ENCODE results near the gene CCL18.

The CCL18 gene

DNA sequence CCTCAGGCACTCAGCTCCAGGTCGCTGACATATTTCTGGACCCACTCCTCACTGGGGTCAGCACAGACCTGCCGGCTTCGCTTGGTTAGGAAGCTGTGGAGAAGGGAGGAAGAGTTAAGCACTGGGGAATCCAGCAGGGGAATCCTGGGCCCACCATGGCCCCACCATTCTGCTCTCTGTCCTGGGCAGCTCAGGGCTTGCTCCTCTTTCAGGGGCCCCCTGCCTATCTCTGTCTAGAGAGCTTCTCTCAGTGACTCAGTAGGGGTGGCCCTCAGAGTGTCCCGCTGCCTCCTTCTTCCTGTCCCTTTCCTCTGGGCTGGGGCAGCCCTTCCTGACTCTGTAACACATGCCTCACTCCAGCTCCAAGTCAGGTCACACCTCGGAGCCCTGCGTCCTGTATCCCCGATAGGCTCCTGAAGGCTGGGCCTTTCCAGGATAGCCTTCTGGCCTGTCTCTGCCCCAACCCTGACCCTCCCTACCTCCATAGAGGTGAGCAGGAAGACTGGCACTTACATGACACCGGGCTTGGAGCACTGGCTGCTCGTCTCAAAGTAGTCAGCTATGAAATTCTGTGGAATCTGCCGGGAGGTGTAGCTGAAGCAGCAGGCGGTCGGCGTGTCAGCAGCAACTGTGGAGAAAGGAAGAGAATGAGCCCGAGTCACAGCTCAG lies 24.7 kb downstream of the CCL18 start:
- Histone ChIP-seq H3K27me3 (ENCODE audit: control insufficient read depth, low read length) (peaks cover 41% of the 10 kb centered on the region), H3K4me3 (ENCODE audit: low read length) (no peak overlapping the region), H3K79me2 (ENCODE audit: control insufficient read depth, low read length) (no peaks in the 10 kb centered on the region), H3F3A (ENCODE audit: control insufficient read depth, insufficient read depth) (peaks cover 7% of the 10 kb centered on the region; the same call in 1 of the 2 replicates), H3K36me3 (ENCODE audit: control insufficient read depth, low read length) (no peaks in the 10 kb centered on the region), H3K4me1 (ENCODE audit: control insufficient read depth, low read length) (peaks cover 36% of the 10 kb centered on the region), H3K9me2 (replicated peaks; ENCODE audit: control insufficient read depth, low read length) (no peaks in the 10 kb centered on the region), H3K9me3 (ENCODE audit: control insufficient read depth, insufficient read depth, low read length) (no peaks in the 10 kb centered on the region), H3K27ac (ENCODE audit: low read depth, low read length) (no peak overlapping the region), H3K4me2 (ENCODE audit: low read length) (no peak overlapping the region), H4K20me1 (ENCODE audit: control insufficient read depth, insufficient read depth, low read depth, low read length) (peaks cover 3% of the 10 kb centered on the region; the same call in 1 of the 2 replicates)
- TF ChIP-seq, protein P1, sequence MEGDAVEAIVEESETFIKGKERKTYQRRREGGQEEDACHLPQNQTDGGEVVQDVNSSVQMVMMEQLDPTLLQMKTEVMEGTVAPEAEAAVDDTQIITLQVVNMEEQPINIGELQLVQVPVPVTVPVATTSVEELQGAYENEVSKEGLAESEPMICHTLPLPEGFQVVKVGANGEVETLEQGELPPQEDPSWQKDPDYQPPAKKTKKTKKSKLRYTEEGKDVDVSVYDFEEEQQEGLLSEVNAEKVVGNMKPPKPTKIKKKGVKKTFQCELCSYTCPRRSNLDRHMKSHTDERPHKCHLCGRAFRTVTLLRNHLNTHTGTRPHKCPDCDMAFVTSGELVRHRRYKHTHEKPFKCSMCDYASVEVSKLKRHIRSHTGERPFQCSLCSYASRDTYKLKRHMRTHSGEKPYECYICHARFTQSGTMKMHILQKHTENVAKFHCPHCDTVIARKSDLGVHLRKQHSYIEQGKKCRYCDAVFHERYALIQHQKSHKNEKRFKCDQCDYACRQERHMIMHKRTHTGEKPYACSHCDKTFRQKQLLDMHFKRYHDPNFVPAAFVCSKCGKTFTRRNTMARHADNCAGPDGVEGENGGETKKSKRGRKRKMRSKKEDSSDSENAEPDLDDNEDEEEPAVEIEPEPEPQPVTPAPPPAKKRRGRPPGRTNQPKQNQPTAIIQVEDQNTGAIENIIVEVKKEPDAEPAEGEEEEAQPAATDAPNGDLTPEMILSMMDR (IDR thresholded peaks at IDR 0.05; ENCODE audit: low read depth, low read length, poor library complexity, severe bottlenecking) = no peak
- TF ChIP-seq EZH2phosphoT487 (IDR thresholded peaks at IDR 0.05; ENCODE audit: borderline replicate concordance, low read length) = no peak

DNA sequence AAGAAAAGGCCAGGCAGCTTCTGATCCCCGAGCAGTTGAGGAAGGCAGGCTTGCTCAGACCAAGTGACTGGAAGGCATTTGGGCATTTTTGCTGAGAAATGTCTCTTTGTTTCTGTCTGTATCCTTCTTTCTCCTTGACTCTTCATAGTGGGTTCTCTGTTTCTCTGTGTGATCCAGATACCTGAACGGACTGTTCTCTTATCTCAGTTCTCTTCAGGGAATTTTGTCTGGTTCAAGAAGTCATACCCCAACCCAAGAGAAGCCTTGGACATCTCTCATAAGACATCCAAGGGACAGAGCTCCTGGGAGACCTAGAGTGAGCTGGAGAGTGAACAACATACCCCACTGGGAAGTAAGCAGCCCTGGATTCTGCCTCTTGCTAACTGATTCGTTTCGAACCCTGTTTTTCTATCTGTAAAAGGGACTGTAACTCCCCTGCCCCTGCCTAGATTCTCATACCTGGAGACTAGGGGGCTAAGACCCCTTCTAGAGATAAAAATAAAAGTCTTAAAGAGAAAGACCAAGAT lies 25.3 kb downstream of the CCL18 start:
- H3K27me3 ChIP-seq (ENCODE audit: control insufficient read depth, low read length) = peaks cover 41% of the 10 kb centered on the region
- TF ChIP-seq, protein P1 (IDR thresholded peaks at IDR 0.05; ENCODE audit: low read depth, low read length, poor library complexity, severe bottlenecking) = no peak
- no peak for TF ChIP-seq EZH2phosphoT487 (IDR thresholded peaks at IDR 0.05; ENCODE audit: borderline replicate concordance, low read length)
- H3K79me2 ChIP-seq (ENCODE audit: control insufficient read depth, low read length) = no peaks in the 10 kb centered on the region
- H3F3A ChIP-seq (ENCODE audit: control insufficient read depth, insufficient read depth) = peaks cover 7% of the 10 kb centered on the region; the same call in 1 of the 2 replicates
- H3K27ac ChIP-seq (ENCODE audit: low read depth, low read length) = no peak overlapping the region
- no peaks in the 10 kb centered on the region for H3K9me3 ChIP-seq (ENCODE audit: control insufficient read depth, insufficient read depth, low read length)
- peaks cover 3% of the 10 kb centered on the region; the same call in 1 of the 2 replicates for H4K20me1 ChIP-seq (ENCODE audit: control insufficient read depth, insufficient read depth, low read depth, low read length)
- peaks cover 36% of the 10 kb centered on the region for H3K4me1 ChIP-seq (ENCODE audit: control insufficient read depth, low read length)
- H3K4me2 ChIP-seq (ENCODE audit: low read length) = peak overlapping the region; percentile 68
- H3K4me3 ChIP-seq (ENCODE audit: low read length) = peak overlapping the region; percentile 51; the same call in 1 of the 2 replicates
- no peaks in the 10 kb centered on the region for H3K9me2 ChIP-seq (replicated peaks; ENCODE audit: control insufficient read depth, low read length)
- H3K36me3 ChIP-seq (ENCODE audit: control insufficient read depth, low read length) = no peaks in the 10 kb centered on the region

DNA sequence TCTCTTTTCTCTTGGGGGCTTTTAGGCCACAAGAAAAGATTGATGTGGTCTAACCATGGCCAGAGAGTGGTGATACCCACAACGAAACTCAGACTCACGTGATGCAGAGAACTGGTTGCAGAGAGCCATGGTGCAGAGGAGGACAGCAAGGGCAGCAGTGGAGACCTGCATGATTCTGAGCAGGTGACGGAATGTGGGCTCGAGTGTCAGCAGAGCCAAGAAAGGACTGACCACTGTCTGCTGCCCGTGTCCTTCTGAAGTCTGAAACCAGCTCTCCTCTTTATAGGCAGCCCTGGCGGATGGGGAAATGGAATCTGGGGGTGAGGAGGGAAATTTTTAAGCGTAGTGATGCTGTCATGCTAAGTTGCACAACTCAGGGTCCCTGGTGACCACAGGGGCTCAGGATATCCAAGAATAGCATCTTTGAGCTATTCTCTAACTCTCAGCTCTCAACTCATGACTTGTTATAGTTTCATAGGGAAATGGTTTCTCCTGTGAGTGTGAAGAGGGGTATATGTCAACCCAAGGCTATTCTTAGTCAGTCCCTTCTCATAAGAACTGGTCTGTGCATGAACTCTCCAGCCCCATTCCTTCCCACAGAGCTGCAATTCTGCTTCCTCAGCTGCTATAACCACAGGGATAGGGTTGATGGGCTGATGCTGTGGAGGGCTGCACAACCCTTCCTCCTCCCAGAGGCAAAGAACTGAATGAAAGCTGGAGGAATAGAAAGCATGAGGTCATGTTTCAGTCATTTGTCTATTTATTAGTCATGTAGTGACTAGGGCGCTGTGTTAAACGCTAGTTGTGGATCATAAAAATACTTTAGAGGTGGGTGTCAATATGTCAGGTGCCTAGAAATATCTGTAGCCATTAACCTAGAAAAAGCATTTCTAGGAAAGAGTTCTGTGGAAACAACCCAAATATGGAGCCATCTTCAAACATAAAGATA lies 26.1 kb downstream of the CCL18 start, which contains the start of gene CCL3:
Gene CCL3 (minus strand): TSS at position 256 of the 949 bp plus-strand sequence. CDS start 85 bp downstream, at position 171.
- no peaks in the 10 kb centered on the region for H3K9me2 ChIP-seq (replicated peaks; ENCODE audit: control insufficient read depth, low read length)
- H3K4me2 ChIP-seq (ENCODE audit: low read length) = peak within 1 kb of the TSS; percentile 68
- no peaks in the 10 kb centered on the region for H3K36me3 ChIP-seq (ENCODE audit: control insufficient read depth, low read length)
- peak within 1 kb of the TSS; percentile 51 for H3K4me3 ChIP-seq (ENCODE audit: low read length)
- no peak for TF ChIP-seq EZH2phosphoT487 (IDR thresholded peaks at IDR 0.05; ENCODE audit: borderline replicate concordance, low read length)
- TF ChIP-seq, protein P1 (IDR thresholded peaks at IDR 0.05; ENCODE audit: low read depth, low read length, poor library complexity, severe bottlenecking) = no peak
- H4K20me1 ChIP-seq (ENCODE audit: control insufficient read depth, insufficient read depth, low read depth, low read length) = peaks cover 3% of the 10 kb centered on the region; the same call in 1 of the 2 replicates
- no peaks in the 10 kb centered on the region for H3K9me3 ChIP-seq (ENCODE audit: control insufficient read depth, insufficient read depth, low read length)
- H3K79me2 ChIP-seq (ENCODE audit: control insufficient read depth, low read length) = no peaks in the 10 kb centered on the region
- H3F3A ChIP-seq (ENCODE audit: control insufficient read depth, insufficient read depth) = peaks cover 7% of the 10 kb centered on the region; the same call in 1 of the 2 replicates
- peak within 1 kb of the TSS; percentile 33; the same call in 1 of the 2 replicates for H3K27ac ChIP-seq (ENCODE audit: low read depth, low read length)
- peaks cover 37% of the 10 kb centered on the region for H3K27me3 ChIP-seq (ENCODE audit: control insufficient read depth, low read length)
- H3K4me1 ChIP-seq (ENCODE audit: control insufficient read depth, low read length) = peaks cover 36% of the 10 kb centered on the region

Data from DOHH2 (cell line).